Endothelial cell of umbilical vein (primary cell): ENCODE measurements around the gene RGS1. TPM values are rescaled to one million over a fixed set of nuclear protein-coding genes. Genes with fewer than 3 reads are reported as not detected.

Experiments used
- BruUV-seq: library from RNA; stranded (reverse); fragments of 400-500 nt; replicated peaks from 2 replicates; lab custom pipeline; 2021; lab: Mats Ljungman, UMichigan
- CTCF ChIA-PET: fragments of 300-600, 350-600 bp; sonication (Branson Sonifier 250); formaldehyde crosslinking; loops from one replicate; lab custom pipeline; 2021; ENCODE audit warnings: antibody characterized with exemption, inconsistent platforms; lab: Charles Lee
- POLR2A ChIA-PET: fragments of 300-600, 350-600 bp; sonication (Branson Sonifier 250); formaldehyde crosslinking; loops from one replicate; lab custom pipeline; 2021; ENCODE audit warnings: antibody characterized with exemption, inconsistent platforms; lab: Charles Lee
- DNase-seq: peaks from one replicate; pipeline ENCODE4 v3.0.0-alpha.2; 2011; ENCODE audit warnings: low read depth, low spot score
- FAIRE-seq: peaks from 2 replicates; lab custom pipeline; 2011; peaks lifted over from hg19 to GRCh38; lab: Jason Lieb, UNC
- H2AFZ ChIP-seq: 2 replicates; pipeline ENCODE4 v1.6.0; 2012; ENCODE audit warnings: low read depth, low read length, control low read depth, inconsistent platforms
- H3K27ac ChIP-seq: 2 replicates; pipeline ENCODE4 v1.5.1; 2011; ENCODE audit warnings: low read depth, mild to moderate bottlenecking, control low read depth, low read length, moderate library complexity; ENCODE audit not compliant: insufficient read depth
- H3K27me3 ChIP-seq, 2 experiments: 2 replicates each; pipeline versions ENCODE4 v1.6.0 to v1.6.1; 2011; ENCODE audit warnings: low read length in 2 of 2, mixed read lengths in 1 of 2; ENCODE audit not compliant: control insufficient read depth in 2 of 2, insufficient read depth in 2 of 2
- H3K36me3 ChIP-seq, 2 experiments: 2 replicates in 1 of 2; 3 replicates in 1 of 2; pipeline ENCODE4 v1.5.1; 2011; ENCODE audit warnings: low read length in 2 of 2, mild to moderate bottlenecking in 1 of 2, moderate library complexity in 1 of 2; ENCODE audit not compliant: control insufficient read depth in 2 of 2, insufficient read depth in 2 of 2; ENCODE audit errors: extremely low read depth in 1 of 2
- H3K4me1 ChIP-seq: 3 replicates; pipeline ENCODE4 v1.5.1; 2011; ENCODE audit warnings: mild to moderate bottlenecking, low read length; ENCODE audit not compliant: control insufficient read depth, insufficient read depth; ENCODE audit errors: extremely low read depth
- H3K4me2 ChIP-seq: 2 replicates; pipeline ENCODE4 v1.6.1; 2011; ENCODE audit warnings: low read length, control low read depth, mixed read lengths; ENCODE audit not compliant: insufficient read depth
- H3K4me3 ChIP-seq, 3 experiments: fragments of 200-600 bp in 1 of 3; sonication (generic), shearing (Covaris generic) in 1 of 3; replicated peaks in 1 of 3; 2 replicates each; pipeline ENCODE4 v1.5.1; 2011 to 2016; ENCODE audit warnings: control low read depth in 3 of 3, low read length in 3 of 3, mild to moderate bottlenecking in 2 of 3, inconsistent platforms in 1 of 3, low read depth in 1 of 3, moderate library complexity in 1 of 3; ENCODE audit not compliant: insufficient read depth in 1 of 3
- H3K79me2 ChIP-seq: 2 replicates; pipeline ENCODE4 v1.6.0; 2012; ENCODE audit warnings: low read length, inconsistent platforms; ENCODE audit not compliant: control insufficient read depth, insufficient read depth
- H3K9ac ChIP-seq: replicated peaks from 2 replicates; pipeline ENCODE3; 2011; ENCODE audit warnings: low read length, control low read depth; ENCODE audit not compliant: insufficient read depth; ENCODE audit errors: extremely low read depth
- H3K9me1 ChIP-seq: replicated peaks from 3 replicates; pipeline ENCODE4 v1.6.0; 2011; ENCODE audit warnings: mild to moderate bottlenecking, low read length; ENCODE audit not compliant: control insufficient read depth, insufficient read depth; ENCODE audit errors: extremely low read depth
- H3K9me3 ChIP-seq: replicated peaks from 2 replicates; pipeline ENCODE4 v1.5.1; 2012; ENCODE audit warnings: low read length, inconsistent platforms; ENCODE audit not compliant: control insufficient read depth, insufficient read depth
- H4K20me1 ChIP-seq: replicated peaks from 2 replicates; pipeline ENCODE3; 2011; ENCODE audit warnings: mild to moderate bottlenecking, low read length; ENCODE audit not compliant: control insufficient read depth, insufficient read depth; ENCODE audit errors: extremely low read depth
- CTCF ChIP-seq, 2 donors: IDR thresholded peaks; 1 replicate in 1 of 2; 2 replicates in 1 of 2; pipeline ENCODE4 v1.5.1; 2011; ENCODE audit warnings: low read length in 2 of 2, mild to moderate bottlenecking in 2 of 2, moderate library complexity in 2 of 2, control low read depth in 1 of 2, inconsistent platforms in 1 of 2, low read depth in 1 of 2; ENCODE audit not compliant: insufficient read depth in 1 of 2; ENCODE audit errors: extremely low read depth in 1 of 2
- EZH2 ChIP-seq: IDR thresholded peaks from 2 replicates; pipeline ENCODE4 v1.6.1; 2012; ENCODE audit warnings: borderline replicate concordance, low read depth, mild to moderate bottlenecking, moderate library complexity, low read length, inconsistent platforms; ENCODE audit not compliant: severe bottlenecking
- FOS ChIP-seq: IDR thresholded peaks from 2 replicates; pipeline ENCODE4 v1.6.1; 2011; ENCODE audit warnings: mild to moderate bottlenecking, low read length, moderate library complexity, borderline replicate concordance; ENCODE audit not compliant: insufficient read depth
- GATA2 ChIP-seq: IDR thresholded peaks from 2 replicates; pipeline ENCODE4 v1.7.0; 2011; ENCODE audit warnings: low read depth, mild to moderate bottlenecking, moderate library complexity, mixed read lengths, low read length; ENCODE audit not compliant: insufficient read length, insufficient read depth
- JUN ChIP-seq: IDR thresholded peaks from 2 replicates; pipeline ENCODE4 v1.6.1; 2011; ENCODE audit warnings: borderline replicate concordance, low read depth; ENCODE audit not compliant: insufficient read length, insufficient read depth
- MAX ChIP-seq: IDR thresholded peaks from 2 replicates; pipeline ENCODE4 v1.6.1; 2011; ENCODE audit not compliant: insufficient read depth, insufficient read length
- MYC ChIP-seq: IDR thresholded peaks from one replicate; pipeline ENCODE4 v1.6.1; 2011; ENCODE audit warnings: mild to moderate bottlenecking, low read depth, low read length
- POLR2A ChIP-seq: IDR thresholded peaks from 2 replicates; pipeline ENCODE4 v1.6.1; 2012; ENCODE audit warnings: low read depth, mild to moderate bottlenecking, control low read depth, low read length
- POLR2AphosphoS5 ChIP-seq: IDR thresholded peaks from 2 replicates; pipeline ENCODE4 v1.6.1; 2012; ENCODE audit warnings: low read depth, mild to moderate bottlenecking, control low read depth, low read length, moderate library complexity; ENCODE audit not compliant: insufficient read depth
- dilution Hi-C: fragments of 300-500 bp; cut with MboI; formaldehyde crosslinking; loops from one replicate; pipeline ENCODE4 v1.15.0; 2019; ENCODE audit warnings: low sequenced_read_pairs; ENCODE audit not compliant: extremely low pct_ligation_motif_present
- intact Hi-C: fragments of 100-400 bp; cut with micrococcal nuclease; formaldehyde crosslinking; loops from one replicate; pipeline ENCODE4 v1.10.0; 2022
- polyA plus RNA-seq, 4 experiments: library from polyadenylated mRNA; depleted of rRNA in 3 of 4; stranded (reverse) in 3 of 4; unstranded in 1 of 4; fragments of >200 nt; gene quantifications; 2 replicates each; pipeline versions ENCODE4 v1.2.1 to v1.2.3, GENCODE V29; 2011 to 2012; ENCODE audit warnings: missing spikeins in 1 of 4
- total RNA-seq: library from RNA; stranded (reverse); gene quantifications from 2 replicates; pipeline ENCODE4 v1.2.3, GENCODE V29; 2021

Gene RGS1
- total and polyA plus RNA-seq, 2 donors (not counting 3 experiments of a cell fraction or from before 2014, with no cell fraction given), result not detected

GRCh38 chr1:192581131-192581927 is 5.8 kb downstream of the RGS1 start:
- intact Hi-C loops (loop anchor here (2.0 to 10.0 kb wide), 2 partner anchors 27 to 433 kb away; no protein-coding TSS in a partner anchor), dilution Hi-C loops (loop anchor here (25.0 kb wide), 1 partner anchor 94 kb away; no protein-coding TSS in a partner anchor)
- H3K4me2 ChIP-seq, result no peak overlapping the region
- TF ChIP-seq POLR2AphosphoS5 (no peak), FOS (no peak), EZH2 (no peak), MYC (no peak), GATA2 (no peak), JUN (no peak), MAX (no peak), CTCF (IDR thresholded peaks at IDR 0.05; ENCODE audit: extremely low read depth in 1 of 2, insufficient read depth in 1 of 2, low read depth in 1 of 2, low read length in 2 of 2) (no peak), POLR2A (no peak)
- CTCF ChIA-PET, result interaction anchor here (7.2 kb wide), 1 partner anchor 105 kb away, joined by 128 read pairs; no protein-coding TSS in a partner anchor
- H3K9me3 ChIP-seq, result no peaks in the 10 kb centered on the region
- H3K27me3 ChIP-seq, result no peaks in the 10 kb centered on the region
- H3K9ac ChIP-seq, result no peak overlapping the region
- no peaks in the 10 kb centered on the region for H3K4me1 ChIP-seq
- H3K27ac ChIP-seq, result no peak overlapping the region
- DNase-seq (no peak), FAIRE-seq (no peak)
- H3K79me2 ChIP-seq, result no peaks in the 10 kb centered on the region
- no peak overlapping the region for H3K4me3 ChIP-seq
- no TSS peak for BruUV-seq
- no peaks in the 10 kb centered on the region for H3K9me1 ChIP-seq
- POLR2A ChIA-PET, result no interaction called here
- no peak overlapping the region for H2AFZ ChIP-seq
- H4K20me1 ChIP-seq, result no peaks in the 10 kb centered on the region
- H3K36me3 ChIP-seq, result no peaks in the 10 kb centered on the region
